H1 (cell line): ENCODE data around the gene RRBP1.

Experiments
- HDAC6 ChIP-seq: IDR thresholded peaks from one replicate; pipeline ENCODE4 v1.7.1; 2012; ENCODE audit warnings: low read depth, mild to moderate bottlenecking, inconsistent platforms, low read length, moderate library complexity
- POLR2A ChIP-seq, 2 experiments: IDR thresholded peaks; 1 replicate in 1 of 2; 2 replicates in 1 of 2; pipeline ENCODE4 v1.6.1; 2011; ENCODE audit warnings: low read depth in 2 of 2, low read length in 2 of 2, mild to moderate bottlenecking in 2 of 2; ENCODE audit errors: control extremely low read depth in 1 of 2
- RAD21 ChIP-seq, 2 experiments: IDR thresholded peaks in 1 of 2; conservative IDR thresholded peaks in 1 of 2; 2 replicates each; pipeline ENCODE4 v1.6.1; 2011; ENCODE audit warnings: low read depth in 2 of 2, low read length in 2 of 2, improper control_type of control experiment in 1 of 2, inconsistent platforms in 1 of 2, mild to moderate bottlenecking in 1 of 2, moderate library complexity in 1 of 2
- RFX5 ChIP-seq: IDR thresholded peaks from 2 replicates; pipeline ENCODE4 v1.6.1; 2011; ENCODE audit warnings: low read depth, low read length, improper control_type of control experiment, borderline replicate concordance
- SP1 ChIP-seq: IDR thresholded peaks from 2 replicates; pipeline ENCODE4 v1.6.1; 2011; ENCODE audit warnings: low read depth, low read length
- TF ChIP-seq, protein P1 (sequence below), 3 experiments: IDR thresholded peaks; 1 replicate in 2 of 3; 2 replicates in 1 of 3; pipeline versions ENCODE4 v1.5.1 to v1.6.1; 2011; ENCODE audit warnings: low read length in 3 of 3, mild to moderate bottlenecking in 3 of 3, inconsistent platforms in 2 of 3, low read depth in 1 of 3, moderate library complexity in 1 of 3; ENCODE audit not compliant: insufficient read depth in 1 of 3; ENCODE audit errors: control extremely low read depth in 1 of 3

DNA sequence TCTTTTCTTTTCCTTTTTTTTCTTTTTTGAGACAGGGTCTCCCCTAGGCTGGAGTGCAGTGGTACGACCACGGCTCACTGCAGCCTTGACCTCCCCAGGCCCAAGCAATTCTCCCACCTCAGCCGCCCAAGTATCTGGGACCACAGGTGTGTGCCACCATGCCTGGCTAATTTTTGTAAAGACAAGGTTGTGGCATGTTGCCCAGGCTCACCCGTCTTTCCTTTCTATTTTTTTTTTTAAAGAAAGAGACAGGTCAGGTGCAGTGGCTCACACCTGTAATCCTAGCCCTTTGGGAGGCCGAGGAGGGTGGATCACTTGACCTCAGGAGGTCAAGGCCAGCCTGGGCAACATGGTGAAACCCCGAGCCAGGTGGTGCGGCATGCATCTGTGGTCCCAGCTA is 34.3 kb upstream of the RRBP1 start:
- TF ChIP-seq, protein P1, sequence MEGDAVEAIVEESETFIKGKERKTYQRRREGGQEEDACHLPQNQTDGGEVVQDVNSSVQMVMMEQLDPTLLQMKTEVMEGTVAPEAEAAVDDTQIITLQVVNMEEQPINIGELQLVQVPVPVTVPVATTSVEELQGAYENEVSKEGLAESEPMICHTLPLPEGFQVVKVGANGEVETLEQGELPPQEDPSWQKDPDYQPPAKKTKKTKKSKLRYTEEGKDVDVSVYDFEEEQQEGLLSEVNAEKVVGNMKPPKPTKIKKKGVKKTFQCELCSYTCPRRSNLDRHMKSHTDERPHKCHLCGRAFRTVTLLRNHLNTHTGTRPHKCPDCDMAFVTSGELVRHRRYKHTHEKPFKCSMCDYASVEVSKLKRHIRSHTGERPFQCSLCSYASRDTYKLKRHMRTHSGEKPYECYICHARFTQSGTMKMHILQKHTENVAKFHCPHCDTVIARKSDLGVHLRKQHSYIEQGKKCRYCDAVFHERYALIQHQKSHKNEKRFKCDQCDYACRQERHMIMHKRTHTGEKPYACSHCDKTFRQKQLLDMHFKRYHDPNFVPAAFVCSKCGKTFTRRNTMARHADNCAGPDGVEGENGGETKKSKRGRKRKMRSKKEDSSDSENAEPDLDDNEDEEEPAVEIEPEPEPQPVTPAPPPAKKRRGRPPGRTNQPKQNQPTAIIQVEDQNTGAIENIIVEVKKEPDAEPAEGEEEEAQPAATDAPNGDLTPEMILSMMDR (IDR thresholded peaks at IDR 0.05; ENCODE audit: control extremely low read depth in 1 of 3, insufficient read depth in 1 of 3, low read depth in 1 of 3, low read length in 3 of 3), result no peak
- TF ChIP-seq SP1 (no peak), POLR2A (IDR thresholded peaks at IDR 0.05; ENCODE audit: control extremely low read depth in 1 of 2, low read depth in 2 of 2, low read length in 2 of 2) (no peak), HDAC6 (no peak), RFX5 (no peak), RAD21 (IDR thresholded peaks at IDR 0.05 in 1 of 2, conservative IDR thresholded peaks at IDR 0.05 in 1 of 2; ENCODE audit: low read depth in 2 of 2, low read length in 2 of 2) (no peak)
